GM21367 (cell line): Measurements from ENCODE around the gene RNF112.
"Not testable (repeated sequence)": the region's sequence is repeated elsewhere in the genome, so short reads cannot be mapped to it uniquely, and the experiment has no call there.

Experiments used
- ATAC-seq: cut with Tn5 transposase; IDR thresholded peaks from one replicate; pipeline ENCODE4 v1.9.1; 2021; ENCODE audit not compliant: unreplicated experiment

Gene RNF112

GRCh38 chr17:19445105-19445504, 34.1 kb downstream of the RNF112 start:
- ATAC-seq, result no peak

DNA sequence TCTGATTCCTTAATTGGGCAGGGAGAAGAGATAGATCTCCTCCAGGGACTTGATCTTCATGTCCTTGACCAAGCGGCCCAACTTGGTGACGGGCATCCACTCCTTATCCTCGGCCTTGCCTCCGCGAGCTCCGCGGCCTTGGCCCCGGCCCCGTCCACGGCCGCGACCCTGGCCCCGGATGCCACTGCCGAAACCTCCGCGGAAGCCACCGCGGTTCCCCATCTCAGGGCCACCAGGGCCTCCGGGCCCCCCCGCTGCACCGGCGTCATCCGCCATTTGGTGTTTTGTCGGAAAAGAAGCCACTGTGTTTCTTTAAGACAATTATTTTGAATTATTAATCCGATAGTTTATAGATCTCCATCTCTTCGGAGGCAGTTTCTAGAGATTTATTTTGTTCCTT, 35.5 kb downstream of the RNF112 start:
- not testable (repeated sequence) for ATAC-seq

GRCh38 chr17:19447085-19447583, 36.1 kb downstream of the RNF112 start:
- ATAC-seq, result no peak

DNA sequence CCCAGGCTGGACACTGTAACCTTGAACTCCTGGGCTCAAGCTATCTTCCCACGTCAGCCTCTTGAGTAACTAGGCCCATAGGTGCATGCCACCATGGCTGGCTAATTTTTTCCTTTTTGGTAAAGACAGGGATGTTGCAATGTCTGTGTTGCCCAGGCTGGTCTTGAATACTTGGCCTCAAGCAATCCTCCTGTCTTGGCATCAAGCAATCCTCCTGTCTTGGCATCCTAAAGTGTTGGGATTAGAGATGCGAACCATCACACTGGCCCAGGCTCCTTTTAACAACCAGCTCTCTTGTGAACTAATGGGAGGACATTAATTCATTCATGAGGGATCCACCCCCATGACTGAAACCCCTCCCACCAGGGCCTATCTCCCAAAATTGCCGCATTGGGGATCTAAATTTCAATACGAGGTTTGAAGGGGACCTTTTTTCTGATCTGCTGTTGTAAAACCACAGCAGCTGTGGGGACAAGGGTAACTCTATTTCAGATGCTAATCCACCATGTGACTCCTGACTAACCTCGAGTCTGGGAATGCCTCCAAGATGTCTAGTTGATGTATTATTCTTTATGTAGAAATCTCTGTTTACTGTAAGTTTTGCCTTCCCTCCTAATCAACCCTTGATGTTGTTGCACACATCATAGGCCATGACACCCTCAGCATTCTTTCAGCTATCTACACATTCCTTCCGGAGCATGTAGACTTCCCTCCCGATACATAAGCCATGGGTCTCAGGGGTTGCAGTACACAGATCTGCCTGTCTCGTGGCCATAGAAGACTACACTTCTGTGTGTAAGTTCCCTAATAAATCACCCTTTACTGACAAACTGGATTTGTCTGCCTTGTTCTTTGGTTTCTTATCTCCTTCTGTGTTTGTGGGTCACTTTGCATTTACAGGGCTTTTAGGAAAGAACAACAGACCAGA, 37.6 kb downstream of the RNF112 start:
- ATAC-seq, result no peak

- no peak for ATAC-seq
Measured at GRCh38 chr17:19449656-19450055, 38.6 kb downstream of the RNF112 start.

DNA sequence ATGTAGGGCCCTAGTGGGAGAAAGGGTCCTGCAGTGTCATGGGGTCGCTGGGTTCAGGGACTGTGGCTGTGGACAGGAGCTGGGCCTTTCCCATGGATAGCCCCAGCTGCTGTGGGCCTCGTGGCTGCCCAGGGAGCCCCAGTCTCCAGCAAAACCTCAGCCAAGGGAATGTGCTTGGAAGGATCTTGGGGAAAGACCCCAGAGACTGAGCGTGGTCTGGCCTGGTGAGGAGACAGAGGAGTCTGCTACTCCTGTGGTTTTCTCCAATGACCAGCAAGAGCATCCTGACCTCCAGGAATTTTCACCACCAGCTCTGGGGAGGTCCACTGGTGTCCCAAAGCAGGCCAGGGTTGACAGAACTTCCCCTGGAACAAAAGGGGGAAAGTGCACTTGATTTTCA, 42.3 kb downstream of the RNF112 start:
- ATAC-seq, result no peak

- ATAC-seq, result no peak
Measured at GRCh38 chr17:19454074-19454473, 43.0 kb downstream of the RNF112 start.

- ATAC-seq, result no peak
Measured at GRCh38 chr17:19456016-19456927, 45.2 kb downstream of the RNF112 start.

GRCh38 chr17:19457046-19457445, 46.0 kb downstream of the RNF112 start:
- no peak for ATAC-seq

GRCh38 chr17:19457830-19458271, 46.8 kb downstream of the RNF112 start:
- ATAC-seq, result no peak

DNA sequence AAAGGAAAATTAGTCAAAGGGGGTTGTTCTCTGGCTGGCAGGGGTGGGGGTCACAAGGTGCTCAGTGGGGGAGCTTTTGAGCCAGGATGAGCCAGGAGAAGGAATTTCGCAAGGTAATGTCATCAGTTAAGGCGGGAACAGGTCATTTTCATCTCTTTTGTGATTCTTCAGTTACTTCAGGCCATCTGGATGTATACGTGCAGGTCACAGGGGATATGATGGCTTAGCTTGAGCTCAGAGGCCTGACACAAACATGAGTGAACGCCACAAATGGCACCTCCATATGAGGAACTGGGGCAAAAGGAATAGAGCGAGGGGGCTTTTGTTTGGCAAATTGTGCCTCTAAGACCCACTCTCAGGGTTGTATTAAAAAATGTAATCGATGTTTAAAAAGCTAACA, 47.4 kb downstream of the RNF112 start:
- not testable (repeated sequence) for ATAC-seq

GRCh38 chr17:19459018-19459655, 48.1 kb downstream of the RNF112 start:
- ATAC-seq, result not testable (repeated sequence)

GRCh38 chr17:19460700-19461099, 49.7 kb downstream of the RNF112 start:
- no peak for ATAC-seq

DNA sequence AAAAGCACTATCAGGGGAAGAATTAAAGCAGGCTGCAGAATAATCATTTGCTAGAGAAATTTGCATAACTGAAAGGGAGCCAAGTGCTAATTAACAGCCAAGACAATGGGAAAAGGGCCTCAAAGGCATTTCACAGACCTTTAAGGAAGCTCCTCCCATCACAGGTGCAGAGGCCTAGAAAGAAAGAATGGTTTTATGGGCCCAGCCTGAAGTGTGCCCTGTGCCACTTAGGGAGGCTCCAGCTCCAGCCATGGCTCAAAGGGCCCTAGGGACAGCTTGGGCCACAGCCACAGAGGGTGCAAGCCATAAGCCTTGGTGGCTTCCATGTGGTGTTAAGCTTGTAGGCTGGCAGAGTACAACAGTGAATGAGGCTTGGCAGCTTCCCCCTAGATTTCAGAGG, 50.1 kb downstream of the RNF112 start:
- ATAC-seq, result no peak

DNA sequence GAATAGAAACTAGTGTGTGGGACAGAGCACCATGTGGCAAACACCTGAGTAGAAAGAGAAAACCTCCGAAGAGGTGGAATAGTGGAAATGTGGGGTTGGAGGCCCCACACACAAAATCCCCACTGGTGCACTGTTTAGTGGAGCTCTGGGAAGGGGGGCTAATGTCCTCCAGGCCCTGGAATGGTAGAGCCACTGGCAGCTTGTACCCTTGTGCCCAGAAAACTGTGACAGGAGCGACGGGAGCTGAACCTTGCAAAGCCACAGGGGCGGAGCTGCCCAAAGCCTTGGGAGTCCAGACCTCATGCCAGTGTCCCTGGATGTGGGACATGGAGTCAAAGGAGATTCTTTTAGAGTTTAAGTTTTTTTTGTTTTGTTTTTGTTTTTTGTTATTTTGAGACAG, 50.6 kb downstream of the RNF112 start:
- ATAC-seq, result no peak

GRCh38 chr17:19462456-19463035, 51.5 kb downstream of the RNF112 start:
- ATAC-seq, result not testable (repeated sequence)

DNA sequence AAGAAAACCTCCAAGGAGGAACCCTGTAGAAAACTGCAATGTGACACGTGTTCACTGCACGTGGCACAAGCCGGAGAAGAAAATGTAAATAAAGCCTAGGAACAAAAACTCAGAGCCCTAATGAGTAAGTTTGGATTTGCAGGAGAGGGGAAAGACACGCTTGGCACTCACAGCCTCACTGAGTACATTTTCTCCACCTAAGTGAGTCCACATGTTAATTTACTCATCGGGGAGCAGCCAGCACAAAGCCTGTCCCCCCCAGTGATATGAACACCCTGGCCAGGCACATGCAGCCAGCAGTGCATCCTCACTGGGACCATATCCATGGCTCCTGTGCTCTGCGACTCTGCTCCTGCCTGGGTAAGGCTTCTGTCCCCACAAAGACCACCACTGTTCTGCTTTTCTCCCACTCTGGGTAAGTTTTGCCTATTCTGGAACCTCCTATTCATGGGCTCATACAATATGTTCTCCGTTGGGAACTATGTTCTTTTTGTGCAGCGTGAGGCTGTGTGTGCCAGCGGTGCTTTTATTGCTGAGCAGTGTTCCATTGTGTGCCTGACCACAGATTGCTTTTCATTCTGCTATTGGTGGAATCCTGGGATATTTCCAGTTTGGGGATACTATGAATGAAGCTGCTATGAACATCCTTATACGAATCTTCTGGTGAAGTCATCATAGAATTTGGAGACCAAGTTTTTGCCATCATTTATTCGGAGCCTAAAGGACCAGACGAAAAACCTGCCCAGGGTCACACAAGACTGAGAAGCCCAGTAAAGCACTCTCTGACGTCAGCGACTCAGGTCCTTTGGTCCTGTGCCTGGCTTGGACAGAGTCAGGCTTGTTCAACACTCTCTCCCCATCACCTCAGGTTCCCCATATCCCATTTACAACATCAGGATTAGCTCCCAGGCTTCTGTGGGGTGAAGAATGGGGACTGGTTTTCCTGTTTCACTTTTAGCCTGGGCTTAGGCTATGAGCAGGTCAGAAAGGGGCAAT, 53.3 kb downstream of the RNF112 start:
- ATAC-seq, result no peak
